NCI-H510A (cell line): ENCODE data around the gene C6orf118.

Source experiments
- DNase-seq: peaks from one replicate; lab custom pipeline; 2025; lab: John Stamatoyannopoulos, UW

The C6orf118 gene

GRCh38 chr6:165244524-165245247 is 64.7 kb downstream of the C6orf118 start:
- no peak for DNase-seq

GRCh38 chr6:165243801-165244200 is 65.6 kb downstream of the C6orf118 start:
- DNase-seq, result no peak

GRCh38 chr6:165236326-165236725 is 73.1 kb downstream of the C6orf118 start:
- DNase-seq, result no peak

- no peak for DNase-seq
Observed at GRCh38 chr6:165232731-165233488, 76.5 kb downstream of the C6orf118 start.

GRCh38 chr6:165231581-165232561 is 77.5 kb downstream of the C6orf118 start:
- DNase-seq, result no peak

- DNase-seq, result no peak
Observed at GRCh38 chr6:165231177-165231576, 78.2 kb downstream of the C6orf118 start.
